ENCODE results near the gene OARD1.

Gene OARD1

DNA sequence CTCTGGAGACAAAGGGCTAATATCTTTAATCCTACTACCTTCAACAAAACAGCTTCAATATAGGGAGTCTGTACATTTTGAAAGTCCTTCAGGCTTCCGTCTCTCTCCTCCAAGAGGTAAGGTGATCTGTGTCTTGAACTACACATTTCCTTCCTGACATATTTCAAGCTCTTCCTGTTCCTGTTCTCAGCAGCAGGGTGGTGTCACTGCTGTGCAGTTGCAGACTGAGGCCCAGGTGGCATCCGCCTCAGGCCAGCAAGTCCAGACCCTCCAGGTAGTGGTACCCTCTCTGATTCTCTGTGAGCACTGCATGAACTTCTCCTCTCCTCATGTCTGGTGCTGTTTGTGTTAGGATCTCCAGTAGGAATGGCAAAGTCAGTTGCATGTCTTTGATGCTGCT lies 8.5 kb upstream of the OARD1 start:
- H3K4ac ChIP-seq (ENCODE audit: low read depth, low read length) = no peak overlapping the region
- H3K4me3 ChIP-seq (ENCODE audit: low read length) = no peak overlapping the region
- peaks cover 37% of the 10 kb centered on the region for H3K79me2 ChIP-seq (ENCODE audit: control insufficient read depth, insufficient read depth, low read length)
- no peaks in the 10 kb centered on the region for H3K27me3 ChIP-seq (ENCODE audit: insufficient read depth, low read length, poor library complexity)
- peaks cover 5% of the 10 kb centered on the region for H3K36me3 ChIP-seq (ENCODE audit: control insufficient read depth, insufficient read depth, low read length)
- no peak overlapping the region for H2BK15ac ChIP-seq (replicated peaks; ENCODE audit: low read depth)
- no peak overlapping the region for H3K4me2 ChIP-seq (ENCODE audit: low read length)
- no peaks in the 10 kb centered on the region for H3K4me1 ChIP-seq (ENCODE audit: control insufficient read depth, low read depth, low read length)
- WGBS (ENCODE audit: extremely low coverage, insufficient coverage, low lambda C conversion rate) = no CpG with 5 or more reads among the region's 2 CpGs
- no peak overlapping the region for H3K18ac ChIP-seq (ENCODE audit: low read length)
- H4K8ac ChIP-seq (ENCODE audit: low read depth, low read length) = no peak overlapping the region
- H2AK5ac ChIP-seq (ENCODE audit: low read length) = no peak overlapping the region
- H3K56ac ChIP-seq (ENCODE audit: low read length) = no peak overlapping the region
- no peak overlapping the region for H2BK5ac ChIP-seq (ENCODE audit: low read length)
- H3K23ac ChIP-seq (ENCODE audit: low read length) = no peak overlapping the region
- H3K27ac ChIP-seq (ENCODE audit: low read depth, low read length) = no peak overlapping the region
- H3K79me1 ChIP-seq (ENCODE audit: low read length) = peaks cover 14% of the 10 kb centered on the region
- no peak for DNase-seq
- H2BK120ac ChIP-seq (ENCODE audit: low read depth, low read length) = no peak overlapping the region
- no peak overlapping the region for H4K5ac ChIP-seq (ENCODE audit: low read length)
- H3K9ac ChIP-seq (ENCODE audit: low read length) = no peak overlapping the region

- Histone ChIP-seq H3K27ac (ENCODE audit: low read depth, low read length) (no peak overlapping the region), H3K27me3 (ENCODE audit: insufficient read depth, low read length, poor library complexity) (no peaks in the 10 kb centered on the region), H2BK15ac (replicated peaks; ENCODE audit: low read depth) (no peak overlapping the region), H3K18ac (ENCODE audit: low read length) (no peak overlapping the region), H3K36me3 (ENCODE audit: control insufficient read depth, insufficient read depth, low read length) (peaks cover 5% of the 10 kb centered on the region), H3K4me2 (ENCODE audit: low read length) (no peak overlapping the region), H4K5ac (ENCODE audit: low read length) (no peak overlapping the region), H3K23ac (ENCODE audit: low read length) (no peak overlapping the region), H3K9ac (ENCODE audit: low read length) (no peak overlapping the region), H3K4me1 (ENCODE audit: control insufficient read depth, low read depth, low read length) (no peaks in the 10 kb centered on the region), H3K56ac (ENCODE audit: low read length) (no peak overlapping the region), H3K79me1 (ENCODE audit: low read length) (peaks cover 14% of the 10 kb centered on the region), H2BK120ac (ENCODE audit: low read depth, low read length) (no peak overlapping the region), H4K8ac (ENCODE audit: low read depth, low read length) (no peak overlapping the region), H3K4ac (ENCODE audit: low read depth, low read length) (no peak overlapping the region), H3K79me2 (ENCODE audit: control insufficient read depth, insufficient read depth, low read length) (peaks cover 53% of the 10 kb centered on the region), H2BK5ac (ENCODE audit: low read length) (no peak overlapping the region), H3K4me3 (ENCODE audit: low read length) (no peak overlapping the region), H2AK5ac (ENCODE audit: low read length) (no peak overlapping the region)
- DNase-seq = no peak
- no CpG with 5 or more reads among the region's 1 CpG for WGBS (ENCODE audit: extremely low coverage, insufficient coverage, low lambda C conversion rate)
These were observed 6.9 kb upstream of the OARD1 start for GRCh38 chr6:41079080-41079479.

- Histone ChIP-seq H2BK15ac (replicated peaks; ENCODE audit: low read depth) (no peak overlapping the region), H3K18ac (ENCODE audit: low read length) (no peak overlapping the region), H2BK5ac (ENCODE audit: low read length) (no peak overlapping the region), H3K4me1 (ENCODE audit: control insufficient read depth, low read depth, low read length) (no peaks in the 10 kb centered on the region), H4K5ac (ENCODE audit: low read length) (no peak overlapping the region), H3K23ac (ENCODE audit: low read length) (no peak overlapping the region), H2AK5ac (ENCODE audit: low read length) (no peak overlapping the region), H3K27ac (ENCODE audit: low read depth, low read length) (no peak overlapping the region), H3K79me2 (ENCODE audit: control insufficient read depth, insufficient read depth, low read length) (peaks cover 61% of the 10 kb centered on the region), H2BK120ac (ENCODE audit: low read depth, low read length) (no peak overlapping the region), H4K8ac (ENCODE audit: low read depth, low read length) (no peak overlapping the region), H3K36me3 (ENCODE audit: control insufficient read depth, insufficient read depth, low read length) (peaks cover 5% of the 10 kb centered on the region), H3K27me3 (ENCODE audit: insufficient read depth, low read length, poor library complexity) (no peaks in the 10 kb centered on the region), H3K79me1 (ENCODE audit: low read length) (peaks cover 10% of the 10 kb centered on the region), H3K4me3 (ENCODE audit: low read length) (no peak overlapping the region), H3K9ac (ENCODE audit: low read length) (no peak overlapping the region), H3K56ac (ENCODE audit: low read length) (no peak overlapping the region), H3K4me2 (ENCODE audit: low read length) (no peak overlapping the region), H3K4ac (ENCODE audit: low read depth, low read length) (no peak overlapping the region)
- WGBS (ENCODE audit: extremely low coverage, insufficient coverage, low lambda C conversion rate) = no CpG with 5 or more reads among the region's 3 CpGs
- no peak for DNase-seq
These were observed 5.9 kb upstream of the OARD1 start for GRCh38 chr6:41078101-41078500.

DNA sequence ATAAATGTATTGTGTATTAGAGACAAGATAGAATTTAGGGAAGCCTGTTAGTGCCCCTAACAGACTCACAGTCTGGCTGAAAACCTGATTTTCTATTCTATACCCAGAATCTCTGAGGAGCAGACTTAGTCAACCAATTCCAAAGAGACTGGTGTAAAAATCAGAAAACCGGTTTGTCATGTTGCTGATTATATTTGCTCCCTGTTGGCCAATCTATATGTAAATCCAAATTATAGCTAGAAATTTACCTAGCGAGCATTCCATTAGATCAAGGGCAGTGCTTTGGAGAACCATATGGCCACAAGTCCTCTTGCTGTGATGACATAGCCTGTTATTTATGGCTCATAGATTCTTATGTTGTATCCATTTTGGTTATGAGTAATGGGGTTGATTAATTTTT lies 5.4 kb upstream of the OARD1 start:
- peaks cover 5% of the 10 kb centered on the region for H3K36me3 ChIP-seq (ENCODE audit: control insufficient read depth, insufficient read depth, low read length)
- peaks cover 59% of the 10 kb centered on the region for H3K79me2 ChIP-seq (ENCODE audit: control insufficient read depth, insufficient read depth, low read length)
- H3K27ac ChIP-seq (ENCODE audit: low read depth, low read length) = no peak overlapping the region
- H3K27me3 ChIP-seq (ENCODE audit: insufficient read depth, low read length, poor library complexity) = no peaks in the 10 kb centered on the region
- no peak overlapping the region for H4K8ac ChIP-seq (ENCODE audit: low read depth, low read length)
- H3K4me1 ChIP-seq (ENCODE audit: control insufficient read depth, low read depth, low read length) = no peaks in the 10 kb centered on the region
- no peak overlapping the region for H4K5ac ChIP-seq (ENCODE audit: low read length)
- no peak overlapping the region for H3K56ac ChIP-seq (ENCODE audit: low read length)
- no CpG with 5 or more reads among the region's 2 CpGs for WGBS (ENCODE audit: extremely low coverage, insufficient coverage, low lambda C conversion rate)
- H3K18ac ChIP-seq (ENCODE audit: low read length) = no peak overlapping the region
- no peak overlapping the region for H3K4ac ChIP-seq (ENCODE audit: low read depth, low read length)
- DNase-seq = no peak
- no peak overlapping the region for H3K23ac ChIP-seq (ENCODE audit: low read length)
- H2BK120ac ChIP-seq (ENCODE audit: low read depth, low read length) = no peak overlapping the region
- no peak overlapping the region for H2BK15ac ChIP-seq (replicated peaks; ENCODE audit: low read depth)
- no peak overlapping the region for H3K9ac ChIP-seq (ENCODE audit: low read length)
- H2AK5ac ChIP-seq (ENCODE audit: low read length) = no peak overlapping the region
- no peak overlapping the region for H2BK5ac ChIP-seq (ENCODE audit: low read length)
- H3K4me3 ChIP-seq (ENCODE audit: low read length) = no peak overlapping the region
- no peak overlapping the region for H3K4me2 ChIP-seq (ENCODE audit: low read length)
- peaks cover 10% of the 10 kb centered on the region for H3K79me1 ChIP-seq (ENCODE audit: low read length)

- H3K18ac ChIP-seq (ENCODE audit: low read length) = no peak overlapping the region
These were observed 3.8 kb upstream of the OARD1 start for GRCh38 chr6:41075651-41076626.

More at GRCh38 chr6:41075651-41076626, 3.8 kb upstream of the OARD1 start:
- H3K79me2 ChIP-seq (ENCODE audit: control insufficient read depth, insufficient read depth, low read length) = peaks cover 57% of the 10 kb centered on the region
- H4K8ac ChIP-seq (ENCODE audit: low read depth, low read length) = no peak overlapping the region
- no peak overlapping the region for H2BK15ac ChIP-seq (replicated peaks; ENCODE audit: low read depth)
- no peak overlapping the region for H2AK5ac ChIP-seq (ENCODE audit: low read length)
- H3K9ac ChIP-seq (ENCODE audit: low read length) = peak overlapping the region; percentile 9
- H3K56ac ChIP-seq (ENCODE audit: low read length) = no peak overlapping the region
- H3K23ac ChIP-seq (ENCODE audit: low read length) = no peak overlapping the region
- no peak overlapping the region for H4K5ac ChIP-seq (ENCODE audit: low read length)
- no peak overlapping the region for H3K4ac ChIP-seq (ENCODE audit: low read depth, low read length)
- peaks cover 9% of the 10 kb centered on the region for H3K79me1 ChIP-seq (ENCODE audit: low read length)
- H2BK5ac ChIP-seq (ENCODE audit: low read length) = no peak overlapping the region
- H3K27ac ChIP-seq (ENCODE audit: low read depth, low read length) = no peak overlapping the region
- WGBS (ENCODE audit: extremely low coverage, insufficient coverage, low lambda C conversion rate) = no CpG with 5 or more reads among the region's 4 CpGs
- H3K36me3 ChIP-seq (ENCODE audit: control insufficient read depth, insufficient read depth, low read length) = peaks cover 5% of the 10 kb centered on the region
- H3K4me1 ChIP-seq (ENCODE audit: control insufficient read depth, low read depth, low read length) = no peaks in the 10 kb centered on the region
- H3K4me3 ChIP-seq (ENCODE audit: low read length) = no peak overlapping the region
- DNase-seq = no peak
- no peak overlapping the region for H3K4me2 ChIP-seq (ENCODE audit: low read length)
- no peaks in the 10 kb centered on the region for H3K27me3 ChIP-seq (ENCODE audit: insufficient read depth, low read length, poor library complexity)
- H2BK120ac ChIP-seq (ENCODE audit: low read depth, low read length) = no peak overlapping the region

Measured in mesendoderm (in vitro differentiated cells).